Measurements from ENCODE around the gene ZNF79.

Gene ZNF79

DNA sequence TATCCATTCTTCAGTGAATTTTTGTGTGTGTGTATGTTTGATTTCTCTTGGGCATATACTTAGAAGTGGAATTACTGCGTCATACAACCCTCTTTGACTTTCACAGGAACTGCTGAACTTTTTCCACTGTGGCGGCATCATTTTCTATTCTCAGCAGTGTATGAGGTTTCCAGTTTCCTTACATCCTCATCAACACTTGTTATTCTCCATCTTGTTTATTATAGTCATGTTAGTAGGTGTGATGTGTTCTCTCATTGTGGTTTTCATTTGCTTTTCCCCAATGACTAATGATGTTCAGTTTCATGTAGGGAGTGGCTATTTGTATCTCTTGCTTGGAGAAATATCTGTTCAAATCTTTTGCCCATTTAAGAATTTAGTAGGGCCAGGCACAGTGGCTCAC lies 2.6 kb downstream of the ZNF79 start:
- no peak for TF ChIP-seq ZNF274 (IDR thresholded peaks at IDR 0.05; ENCODE audit: low read depth, low read length)
- no peak overlapping the region for H3K4me3 ChIP-seq (ENCODE audit: low read length)

DNA sequence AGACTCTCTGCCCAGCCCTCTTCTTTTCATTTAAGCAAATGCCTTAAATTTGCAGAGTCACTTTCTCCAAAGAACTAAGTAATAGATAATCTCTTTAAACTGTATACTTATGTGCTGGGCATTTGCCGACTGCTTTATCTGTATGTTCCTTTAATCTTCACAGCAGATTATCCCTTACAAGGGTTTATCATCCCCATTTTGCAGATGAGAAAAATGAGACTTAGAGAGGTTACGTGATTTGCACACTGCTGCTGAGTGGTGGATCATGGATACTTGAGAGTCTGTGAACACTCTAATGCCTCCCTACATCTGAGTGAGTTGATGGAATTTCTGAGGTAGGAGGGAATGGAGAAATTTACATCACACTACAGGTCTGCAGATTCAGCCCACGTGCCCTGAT lies 4.2 kb downstream of the ZNF79 start:
- TF ChIP-seq ZNF274 (IDR thresholded peaks at IDR 0.05; ENCODE audit: low read depth, low read length), result no peak
- H3K4me3 ChIP-seq (ENCODE audit: low read length), result no peak overlapping the region

DNA sequence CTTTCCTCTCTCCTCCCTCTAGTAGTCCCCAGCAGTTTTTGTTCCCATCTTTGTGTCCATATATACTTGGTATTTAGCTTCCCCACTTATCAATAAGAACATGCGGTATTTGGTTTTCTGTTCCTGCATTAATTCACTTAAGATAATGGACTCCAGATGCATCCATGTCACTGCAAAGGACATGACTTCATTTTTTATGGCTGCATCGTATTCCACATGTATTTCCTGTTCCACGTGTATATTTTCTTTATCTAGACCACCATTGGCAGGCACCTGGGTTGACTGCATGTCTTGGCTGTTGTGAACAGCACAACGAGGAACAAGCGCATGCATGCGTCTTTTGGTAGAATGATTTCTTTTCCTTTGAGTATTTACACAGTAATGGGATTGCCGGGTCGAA lies 6.2 kb downstream of the ZNF79 start:
- no peak overlapping the region for H3K4me3 ChIP-seq (ENCODE audit: low read length)
- TF ChIP-seq ZNF274 (IDR thresholded peaks at IDR 0.05; ENCODE audit: low read depth, low read length), result no peak

DNA sequence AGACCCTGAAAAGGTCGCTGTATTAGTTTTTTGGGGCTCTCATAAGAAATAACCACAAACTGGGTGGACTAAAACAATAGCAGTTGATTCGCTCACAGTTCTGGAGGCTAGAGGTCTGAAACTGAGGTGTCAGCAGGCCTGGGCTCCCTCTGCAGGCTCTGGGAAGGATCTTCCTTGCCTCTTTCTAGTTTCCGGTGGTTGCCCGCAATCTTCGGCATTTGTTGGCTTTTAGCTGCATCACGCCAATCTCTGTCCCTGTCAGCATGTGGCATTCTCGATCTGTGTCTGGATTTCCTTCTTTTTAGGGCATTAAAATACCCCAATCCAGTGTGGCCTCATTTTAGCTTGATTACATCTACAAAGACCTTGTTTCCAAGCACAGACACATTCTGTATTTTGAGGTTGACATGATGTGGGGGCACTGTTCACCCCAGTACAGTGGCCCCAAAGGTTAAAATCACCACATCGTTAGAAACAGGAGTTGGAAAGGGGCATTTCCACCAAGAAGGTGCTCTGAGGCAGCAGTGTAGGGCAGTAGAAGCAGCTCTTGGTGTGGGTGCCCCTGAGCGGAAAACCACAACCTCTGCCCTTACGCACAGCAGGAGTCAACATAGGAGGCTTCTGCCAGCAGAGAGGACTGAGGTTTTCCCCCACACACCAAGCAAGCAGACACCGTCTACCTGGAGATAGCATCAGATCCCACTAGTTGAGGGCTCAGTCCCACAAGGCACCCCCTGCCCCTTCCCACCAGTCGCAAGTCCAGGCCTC lies 13.5 kb downstream of the ZNF79 start:
- H3K4me3 ChIP-seq (ENCODE audit: low read length), result no peak overlapping the region
- TF ChIP-seq ZNF274 (IDR thresholded peaks at IDR 0.05; ENCODE audit: low read depth, low read length), result no peak

DNA sequence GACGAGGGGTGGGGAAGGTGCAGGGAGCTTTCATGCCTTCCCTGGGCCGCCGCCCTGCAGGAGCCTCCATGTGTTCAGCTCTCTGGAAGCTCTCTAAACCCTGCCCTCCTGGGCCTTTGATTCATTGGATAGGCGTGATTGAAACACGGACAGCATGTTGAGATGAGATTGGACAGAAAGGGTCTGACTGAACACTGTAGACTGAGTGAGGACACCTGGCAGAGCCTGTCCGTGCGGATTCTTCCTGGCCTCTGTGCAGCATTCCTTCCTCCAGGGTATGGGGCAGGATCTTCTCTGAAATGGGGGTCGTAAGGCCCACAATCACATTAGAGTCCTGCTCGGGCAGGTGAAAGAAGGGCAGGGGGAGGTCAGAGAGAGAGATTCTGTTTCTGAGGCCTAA lies 14.2 kb downstream of the ZNF79 start:
- TF ChIP-seq ZNF274 (IDR thresholded peaks at IDR 0.05; ENCODE audit: low read depth, low read length), result no peak
- no peak overlapping the region for H3K4me3 ChIP-seq (ENCODE audit: low read length)

DNA sequence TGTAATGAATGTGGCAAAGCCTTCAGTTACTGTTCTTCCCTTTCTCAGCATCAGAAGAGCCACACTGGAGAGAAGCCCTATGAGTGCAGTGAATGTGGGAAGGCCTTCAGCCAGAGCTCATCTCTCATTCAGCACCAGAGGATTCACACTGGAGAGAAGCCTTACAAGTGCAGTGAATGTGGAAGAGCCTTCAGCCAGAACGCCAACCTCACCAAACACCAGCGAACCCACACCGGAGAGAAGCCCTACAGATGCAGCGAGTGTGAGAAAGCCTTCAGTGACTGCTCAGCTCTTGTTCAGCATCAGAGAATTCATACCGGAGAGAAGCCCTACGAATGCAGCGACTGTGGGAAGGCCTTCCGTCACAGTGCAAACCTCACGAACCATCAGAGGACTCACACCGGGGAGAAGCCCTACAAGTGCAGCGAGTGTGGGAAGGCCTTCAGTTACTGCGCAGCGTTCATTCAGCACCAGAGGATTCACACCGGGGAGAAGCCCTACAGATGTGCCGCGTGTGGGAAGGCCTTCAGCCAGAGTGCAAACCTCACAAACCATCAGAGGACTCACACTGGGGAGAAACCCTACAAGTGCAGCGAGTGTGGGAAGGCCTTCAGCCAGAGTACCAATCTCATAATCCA lies 20.2 kb downstream of the ZNF79 start:
- peak; percentile 91 for TF ChIP-seq ZNF274 (IDR thresholded peaks at IDR 0.05; ENCODE audit: low read depth, low read length)
- H3K4me3 ChIP-seq (ENCODE audit: low read length), result no peak overlapping the region

DNA sequence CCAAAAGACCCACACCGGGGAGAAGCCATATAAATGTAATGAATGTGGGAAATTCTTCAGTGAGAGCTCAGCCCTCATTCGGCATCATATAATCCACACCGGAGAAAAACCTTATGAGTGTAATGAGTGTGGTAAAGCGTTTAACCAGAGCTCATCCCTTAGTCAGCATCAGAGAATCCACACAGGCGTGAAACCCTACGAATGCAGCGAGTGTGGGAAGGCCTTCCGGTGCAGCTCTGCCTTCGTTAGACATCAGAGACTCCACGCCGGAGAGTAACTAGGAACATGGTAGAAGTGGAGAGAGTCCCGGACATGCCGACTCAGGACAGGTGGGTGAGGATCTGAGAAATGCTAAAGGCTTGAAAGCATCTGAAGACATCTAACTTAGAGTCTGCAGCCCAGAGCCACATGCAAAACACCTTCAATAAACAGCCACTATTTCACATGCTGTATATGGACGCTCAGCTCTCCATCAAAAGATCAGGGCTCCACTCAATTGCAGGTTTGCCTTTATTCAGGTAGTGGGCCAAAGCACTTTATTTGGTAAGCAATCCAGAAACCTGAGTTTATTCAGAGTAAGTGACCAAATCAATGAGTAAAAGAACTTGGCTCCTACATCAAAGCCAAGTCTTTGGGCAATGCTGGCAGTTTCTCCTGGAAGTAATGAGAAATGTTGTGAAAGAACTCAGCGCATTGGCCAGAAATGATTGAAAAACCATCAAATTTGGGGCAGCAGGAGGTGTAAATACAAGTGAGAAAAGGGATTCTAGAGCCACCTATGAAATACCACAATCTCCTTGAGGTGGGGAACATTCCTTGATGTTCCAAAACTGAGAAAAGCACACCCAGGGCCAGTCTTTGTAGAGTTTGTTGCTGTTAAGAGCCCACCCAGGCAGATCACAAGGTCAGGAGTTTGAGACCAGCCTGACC lies 21.0 kb downstream of the ZNF79 start:
- no peak overlapping the region for H3K4me3 ChIP-seq (ENCODE audit: low read length)
- peak; percentile 6; the same call in 1 of the 2 replicates for TF ChIP-seq ZNF274 (IDR thresholded peaks at IDR 0.05; ENCODE audit: low read depth, low read length)

DNA sequence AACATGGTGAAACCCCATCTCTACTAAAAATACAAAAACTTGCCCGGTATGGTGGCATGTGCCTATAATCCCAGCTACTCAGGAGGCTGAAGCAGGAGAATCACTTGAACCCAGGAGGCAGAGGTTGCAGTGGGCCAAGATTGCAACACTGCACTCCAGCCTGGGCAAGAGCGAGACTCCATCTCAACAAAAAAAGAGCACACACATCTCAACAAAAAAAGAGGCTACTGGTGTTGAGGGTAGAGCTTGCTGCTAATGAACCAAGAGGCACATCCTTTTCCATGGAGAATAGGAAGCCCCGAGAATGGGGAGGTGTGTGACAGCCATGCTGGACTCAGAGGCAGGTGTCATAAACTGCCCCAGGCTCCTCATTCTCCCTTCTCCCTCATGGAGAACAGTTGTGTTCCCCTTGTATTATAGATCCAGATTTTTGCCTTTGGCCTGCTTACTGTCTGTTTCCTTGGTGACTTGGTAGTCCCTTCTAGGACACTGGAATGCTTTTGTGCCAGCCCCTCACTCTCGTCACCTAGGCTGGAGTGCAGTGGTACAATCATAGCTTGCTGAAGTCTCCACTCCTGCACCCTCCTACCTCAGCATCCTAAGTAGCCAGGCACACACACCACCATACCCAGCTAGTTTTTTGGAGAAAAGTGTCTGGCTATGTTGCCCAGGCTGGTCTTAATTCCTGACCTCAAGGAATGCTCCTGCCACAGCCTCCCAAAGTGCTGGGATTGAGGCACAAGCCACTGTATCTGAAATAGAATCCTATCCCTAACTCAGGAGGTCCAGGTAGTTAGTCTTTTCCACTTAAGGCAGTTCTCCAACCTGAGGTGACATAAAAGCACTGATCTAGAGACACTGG lies 21.9 kb downstream of the ZNF79 start:
- no peak overlapping the region for H3K4me3 ChIP-seq (ENCODE audit: low read length)
- TF ChIP-seq ZNF274 (IDR thresholded peaks at IDR 0.05; ENCODE audit: low read depth, low read length), result no peak

DNA sequence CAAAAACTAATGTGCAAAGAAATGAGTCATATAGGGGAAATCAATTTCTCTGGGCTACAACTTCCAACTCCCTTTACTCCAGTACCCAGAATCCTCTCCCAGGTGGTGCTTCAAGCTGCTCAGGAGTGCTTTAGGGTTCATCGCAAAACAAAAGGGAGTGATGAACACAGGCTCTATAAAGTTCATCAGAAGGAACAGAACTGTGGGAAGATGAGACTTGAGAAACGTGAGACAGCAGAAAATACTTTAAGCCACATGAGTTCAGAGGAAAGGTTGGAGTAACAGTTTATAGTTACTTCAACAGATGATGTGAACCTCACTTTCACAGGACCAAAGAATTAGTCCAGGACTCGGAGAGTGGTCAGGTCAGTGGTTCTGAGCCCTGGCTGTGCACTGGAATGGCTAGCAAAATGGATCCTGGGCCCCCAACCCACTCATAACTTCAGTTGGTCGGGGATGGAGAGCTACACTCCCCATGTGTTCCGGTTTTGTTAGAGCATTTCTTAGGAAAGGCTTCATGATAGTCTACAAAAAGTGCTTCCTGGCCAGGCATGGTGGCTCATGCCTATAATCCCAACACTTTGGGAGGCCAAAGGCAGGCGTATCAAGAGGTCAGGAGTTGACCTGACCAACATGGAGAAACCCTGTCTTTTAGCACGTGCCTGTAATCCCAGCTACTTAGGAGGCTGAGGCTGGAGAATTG lies 22.7 kb downstream of the ZNF79 start:
- no peak for TF ChIP-seq ZNF274 (IDR thresholded peaks at IDR 0.05; ENCODE audit: low read depth, low read length)
- no peak overlapping the region for H3K4me3 ChIP-seq (ENCODE audit: low read length)

DNA sequence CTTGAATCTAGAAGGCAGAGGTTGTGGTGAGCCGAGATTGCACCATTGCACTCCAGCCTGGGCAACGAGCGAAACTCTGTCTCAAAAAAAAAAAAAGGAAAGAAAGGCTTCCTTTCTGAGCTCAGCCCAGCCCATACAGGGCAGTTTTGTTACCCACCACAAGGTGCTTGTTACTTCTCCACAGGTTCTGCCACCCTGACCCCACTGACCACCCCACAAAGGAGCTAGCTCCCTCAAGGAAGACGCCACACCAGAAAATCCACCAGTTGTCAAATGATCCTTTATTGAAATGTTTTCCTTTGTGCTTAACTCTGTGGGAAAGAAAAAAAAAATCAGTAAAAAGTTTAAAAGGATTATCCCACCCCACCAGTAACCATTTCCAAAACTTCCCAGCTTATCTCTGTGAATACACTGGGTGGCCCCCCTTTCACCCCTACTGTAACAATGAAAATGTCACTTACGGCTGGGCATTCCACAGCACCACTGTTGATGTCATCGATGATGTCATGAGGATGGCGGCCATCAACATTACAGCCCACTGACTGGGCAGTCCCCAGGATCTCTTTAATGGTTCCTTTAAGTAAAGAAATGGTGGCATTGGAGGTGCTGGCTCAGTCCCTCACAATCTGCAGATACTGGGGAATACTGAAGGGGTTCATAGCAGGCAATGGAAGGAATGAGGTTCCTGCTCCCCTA lies 23.4 kb downstream of the ZNF79 start:
- TF ChIP-seq ZNF274 (IDR thresholded peaks at IDR 0.05; ENCODE audit: low read depth, low read length), result no peak
- H3K4me3 ChIP-seq (ENCODE audit: low read length), result no peak overlapping the region

DNA sequence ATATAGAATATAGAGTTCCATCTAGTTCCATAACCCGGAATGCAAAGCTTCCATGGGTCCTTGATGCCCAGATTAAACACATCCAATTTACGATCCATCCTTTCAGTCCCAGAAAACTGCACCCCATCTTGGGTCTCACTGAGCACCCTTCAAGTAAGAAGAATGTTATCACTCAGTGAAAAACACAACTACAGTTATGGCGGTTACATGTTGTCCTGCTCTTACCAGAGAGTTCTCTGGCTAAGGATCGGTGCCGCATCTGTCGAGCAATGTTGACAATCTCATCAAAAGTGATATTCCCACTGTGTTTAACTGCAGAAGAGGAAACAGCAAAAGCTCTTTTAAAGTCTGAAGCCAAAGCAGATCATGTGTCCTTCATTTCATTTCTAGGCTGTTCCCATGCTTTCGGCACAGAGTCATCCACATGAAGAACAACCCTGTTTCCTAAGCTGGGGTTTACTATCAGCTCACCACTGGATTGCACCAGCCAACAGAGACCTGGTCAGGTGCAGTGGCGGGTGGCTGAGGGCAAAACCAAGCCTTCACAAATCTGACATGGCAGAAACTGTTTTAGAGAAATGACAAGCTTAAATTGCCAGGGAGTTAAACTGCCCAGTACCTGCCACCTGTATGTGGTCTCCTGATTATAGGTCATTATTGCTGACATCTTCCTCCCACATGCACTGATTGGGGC lies 24.1 kb downstream of the ZNF79 start:
- peak overlapping the region; percentile 99; the same call in 1 of the 2 replicates for H3K4me3 ChIP-seq (ENCODE audit: low read length)
- TF ChIP-seq ZNF274 (IDR thresholded peaks at IDR 0.05; ENCODE audit: low read depth, low read length), result no peak

Data from GM08714 (cell line).